Glomerular visceral epithelial cell (primary cell): ENCODE results near the gene MYL1.
A peak's percentile ranks its signal among the peaks of the same experiment; 100 is the strongest.

Experiments
- DNase-seq: peaks from one replicate; pipeline ENCODE4 v3.0.0-alpha.2; 2016; ENCODE audit errors: extremely low spot score

The MYL1 gene

GRCh38 chr2:210315015-210315788 is at the start of gene MYL1:
TSS of gene MYL1 (minus strand) at chr2:210315174. CDS start at chr2:210315042, 132 bp downstream.
- DNase-seq = no peak

DNA sequence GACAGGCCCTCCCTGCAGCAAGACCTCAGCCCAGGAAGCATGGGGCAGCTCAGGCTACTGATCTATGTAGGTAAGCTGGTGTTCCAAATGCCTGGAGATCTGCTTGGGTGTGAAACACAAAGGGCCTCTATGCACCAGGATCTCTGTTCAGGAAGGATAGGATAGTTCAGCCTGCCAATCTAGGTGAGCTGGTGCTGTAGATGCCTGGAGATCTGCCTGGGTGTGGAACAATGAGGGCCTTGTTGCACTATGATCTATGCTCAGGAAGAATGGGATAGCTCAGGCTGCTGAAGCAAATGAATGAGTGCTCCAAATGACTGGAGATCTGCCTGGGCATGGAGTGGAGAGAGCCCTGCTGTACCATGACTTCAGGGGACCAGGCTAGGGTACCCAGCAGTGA is 48.9 kb upstream of the MYL1 start:
- no peak for DNase-seq

DNA sequence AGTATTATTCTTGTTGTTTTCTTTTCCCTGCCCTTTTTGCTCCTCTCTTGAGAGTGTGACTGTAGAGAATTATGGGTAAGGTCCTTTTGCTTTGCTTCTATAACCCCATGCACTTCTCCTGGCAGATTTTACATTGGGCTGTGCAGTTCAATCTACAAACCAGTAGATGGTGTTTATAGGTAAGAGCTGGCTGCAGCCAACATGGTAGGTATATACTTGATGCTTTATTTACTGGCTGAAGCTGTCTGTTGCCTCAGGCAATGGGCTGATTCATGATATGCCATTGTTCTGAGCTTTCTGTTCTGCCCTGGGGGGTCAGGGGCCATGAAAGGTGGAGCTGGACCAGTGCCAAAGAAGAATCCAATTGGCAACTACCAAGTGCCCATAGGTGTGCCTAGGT is 48.3 kb upstream of the MYL1 start:
- DNase-seq = no peak

- DNase-seq = no peak
These were observed 45.4 kb upstream of the MYL1 start for GRCh38 chr2:210360412-210360811.

DNA sequence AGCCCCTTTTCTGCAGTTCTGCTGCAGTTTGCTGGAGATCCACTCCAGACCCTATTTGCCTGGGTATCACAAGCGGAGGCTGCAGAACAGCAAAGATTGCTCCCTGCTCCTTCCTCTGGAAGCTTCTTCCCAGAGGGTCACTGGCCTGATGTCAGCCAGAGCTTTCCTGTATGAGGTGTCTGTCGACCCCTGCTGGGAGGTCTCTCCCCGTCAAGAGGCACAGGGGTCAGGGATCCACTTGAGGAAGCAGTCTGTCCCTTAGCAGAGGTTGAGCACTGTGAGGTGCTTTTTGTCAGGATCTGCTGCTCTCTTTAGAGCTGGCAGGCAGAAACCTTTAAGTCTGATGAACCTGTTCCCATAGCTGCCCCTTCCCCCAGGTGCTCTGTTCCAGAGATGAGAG is 42.0 kb upstream of the MYL1 start:
- no peak for DNase-seq

DNA sequence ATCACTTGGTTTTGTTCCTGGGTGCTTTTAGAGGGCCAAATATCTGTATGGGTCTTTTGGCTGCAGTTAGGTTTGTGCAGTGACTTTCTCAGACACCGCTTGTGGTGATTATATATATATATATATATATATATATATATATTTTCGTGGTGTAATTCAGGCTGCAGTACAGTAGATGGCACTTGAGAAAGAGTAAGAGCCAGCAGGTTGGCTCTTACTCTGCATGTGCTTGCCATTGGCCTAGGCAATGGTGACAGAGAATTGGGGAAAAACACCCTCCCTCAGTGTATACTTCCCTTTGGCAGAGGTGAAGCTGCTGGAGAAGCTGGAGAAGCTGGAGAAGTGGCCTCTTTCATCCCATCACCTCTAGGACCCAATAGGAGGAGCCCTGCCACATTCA is 22.2 kb upstream of the MYL1 start:
- DNase-seq = no peak

GRCh38 chr2:210324906-210325305 is 9.9 kb upstream of the MYL1 start:
- DNase-seq = no peak

DNA sequence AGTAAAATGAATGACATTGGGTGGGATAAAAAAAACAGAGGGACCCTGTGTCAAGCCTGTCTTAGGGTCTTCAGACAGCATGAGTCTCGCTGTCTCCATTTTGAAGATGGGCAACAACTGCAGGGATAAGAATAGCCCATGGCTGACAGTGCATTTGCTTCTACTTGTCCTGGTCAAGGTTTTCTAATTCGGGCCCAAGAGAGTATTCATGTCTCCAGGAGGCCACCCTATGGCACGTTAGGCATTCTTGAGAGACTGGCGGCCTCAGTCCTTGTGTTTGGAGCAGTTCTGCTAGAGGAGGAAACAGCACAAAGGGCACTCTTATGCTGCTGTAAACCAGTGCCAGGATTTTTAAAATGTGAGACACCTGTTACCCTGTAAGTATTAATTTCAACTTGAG is 9.5 kb upstream of the MYL1 start:
- no peak for DNase-seq

GRCh38 chr2:210323003-210323402 is 8.0 kb upstream of the MYL1 start:
- no peak for DNase-seq

DNA sequence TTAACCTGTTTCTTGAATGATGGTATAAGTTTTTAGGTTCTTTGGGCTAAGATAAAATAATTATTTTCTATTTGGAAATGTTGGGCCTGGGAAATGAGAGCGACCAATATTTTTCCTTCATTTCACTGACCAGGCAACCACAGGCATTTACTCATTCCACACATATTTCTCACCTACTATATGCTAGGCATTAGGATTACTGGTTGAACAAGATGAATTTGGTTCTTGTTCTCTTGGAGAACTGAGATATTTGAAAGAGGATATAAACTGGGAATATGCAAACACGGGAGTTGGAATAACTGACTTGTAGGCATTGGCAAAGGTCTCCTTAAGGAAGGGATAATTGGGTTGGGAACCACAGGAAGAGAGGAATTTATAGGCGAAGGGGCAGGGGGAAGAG is 3.9 kb upstream of the MYL1 start:
- peak; percentile 63 for DNase-seq

GRCh38 chr2:210318486-210318885 is 3.5 kb upstream of the MYL1 start:
- no peak for DNase-seq

- no peak for DNase-seq
These were observed 4.4 kb downstream of the MYL1 start for GRCh38 chr2:210310550-210310949.

GRCh38 chr2:210309548-210310233 is 5.3 kb downstream of the MYL1 start:
- no peak for DNase-seq

DNA sequence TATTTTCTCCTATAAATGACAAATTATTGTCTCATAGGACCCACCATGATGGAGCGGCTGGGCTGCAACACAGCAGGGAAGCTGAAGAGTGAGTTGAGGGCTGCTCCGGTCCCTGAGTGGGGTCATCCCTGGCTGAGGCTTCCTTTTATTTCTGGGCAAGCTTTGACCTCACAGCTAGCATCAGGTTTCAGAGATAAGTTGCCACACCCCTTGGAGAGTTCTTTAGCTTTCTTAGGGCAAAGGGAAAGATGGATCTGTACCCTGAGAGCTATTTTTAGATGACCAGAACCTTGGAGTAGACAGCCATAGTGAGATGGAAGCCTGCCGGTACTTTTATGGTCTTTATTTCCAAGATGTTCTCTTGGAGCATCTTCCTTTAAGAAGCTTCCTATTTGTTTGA is 11.5 kb downstream of the MYL1 start:
- DNase-seq = no peak

GRCh38 chr2:210302326-210302725 is 12.6 kb downstream of the MYL1 start:
- DNase-seq = peak; percentile 66

DNA sequence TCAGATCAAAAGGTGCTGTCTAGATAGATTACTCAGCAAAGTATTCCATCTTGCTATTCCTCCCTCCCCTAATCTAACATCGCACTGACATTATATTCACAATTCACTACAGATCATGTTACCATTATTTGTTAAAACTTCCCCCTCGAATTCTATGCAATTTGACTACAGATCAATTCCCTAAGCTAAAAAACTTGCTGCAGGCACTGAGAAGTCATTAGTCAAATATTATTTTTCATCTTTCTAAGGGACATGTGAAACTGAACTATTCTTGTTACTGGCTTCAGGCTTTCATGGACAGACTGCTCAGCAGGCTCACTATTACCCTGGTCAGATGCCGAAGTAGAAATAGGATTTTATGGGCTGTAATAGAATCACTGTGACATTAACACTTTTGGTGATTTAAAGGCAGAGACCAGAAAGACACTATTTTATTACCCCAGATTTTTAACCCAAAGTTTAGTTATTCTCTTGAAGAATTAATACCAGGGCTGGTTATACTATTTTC is 15.1 kb downstream of the MYL1 start:
- DNase-seq = no peak

DNA sequence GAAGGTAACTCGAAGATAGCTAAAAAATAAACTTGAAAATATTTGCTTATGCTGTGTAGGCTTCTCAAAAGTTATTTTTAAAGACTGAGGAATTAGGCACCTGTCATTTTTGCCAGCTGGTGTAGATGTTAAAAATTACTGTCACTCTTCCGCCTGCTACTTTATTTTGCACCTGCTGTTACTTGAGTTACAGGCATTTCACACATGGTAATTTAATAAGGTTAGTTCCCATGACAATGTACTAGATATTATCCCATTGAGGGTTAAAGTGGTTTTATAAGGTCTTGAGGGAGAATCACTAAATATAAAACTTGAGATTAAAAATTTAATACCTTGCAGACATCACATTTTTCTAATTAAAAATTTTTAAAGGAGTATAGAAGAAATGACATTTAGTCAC is 26.6 kb downstream of the MYL1 start:
- no peak for DNase-seq

DNA sequence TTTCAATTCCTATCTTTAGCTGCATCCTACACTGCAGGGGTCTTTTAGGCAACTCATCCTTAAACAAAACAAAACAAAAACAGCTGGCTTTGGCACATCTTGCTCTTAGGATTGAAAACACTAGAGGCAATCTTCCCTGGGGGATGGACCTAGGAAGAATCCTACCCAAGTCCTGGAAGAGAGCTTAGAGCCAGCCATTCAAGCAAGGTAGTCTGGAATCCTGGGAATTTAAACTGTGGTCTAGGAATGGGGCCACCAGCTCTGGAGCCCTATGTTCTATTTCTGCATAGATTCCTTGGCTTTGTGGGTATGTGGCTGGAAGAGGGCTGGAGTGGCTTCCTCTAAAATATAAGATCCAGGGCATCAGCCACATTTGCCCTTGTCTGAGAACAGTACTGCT is 27.7 kb downstream of the MYL1 start:
- DNase-seq = peak; percentile 14

GRCh38 chr2:210286123-210286680 is 28.8 kb downstream of the MYL1 start:
- no peak for DNase-seq

- DNase-seq = no peak
These were observed 37.8 kb downstream of the MYL1 start for GRCh38 chr2:210277133-210277532.

DNA sequence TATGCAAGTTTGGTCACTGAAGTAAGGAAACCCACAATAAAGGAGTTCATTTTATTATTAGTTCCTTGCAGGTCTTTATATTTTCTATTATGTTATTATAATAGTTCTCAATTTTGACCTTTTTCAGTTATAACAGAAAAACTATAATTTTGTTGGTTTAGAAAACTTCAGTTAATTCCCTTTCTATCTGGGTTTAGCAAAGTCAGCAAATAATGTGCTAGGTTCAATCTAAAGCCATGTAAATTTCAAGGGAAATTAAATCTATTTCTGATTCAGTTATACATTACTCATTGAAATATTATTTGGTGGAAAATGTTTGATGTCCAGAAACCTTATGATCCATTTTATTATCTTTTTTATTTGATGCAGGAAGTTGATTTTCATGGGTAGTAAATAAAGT is 43.7 kb downstream of the MYL1 start:
- no peak for DNase-seq

GRCh38 chr2:210269148-210269547 is 45.8 kb downstream of the MYL1 start:
- no peak for DNase-seq

- DNase-seq = no peak
These were observed 46.7 kb downstream of the MYL1 start for GRCh38 chr2:210268281-210268680.
